ENCODE data around the gene CHCHD1. TPM values are rescaled to one million over a fixed set of nuclear protein-coding genes. Genes with fewer than 3 reads are reported as not detected.

Gene CHCHD1
- polyA plus RNA-seq, 2 of the 4 experiments (the other 2 are of a cell fraction), result 75.4 to 80.6 TPM

DNA sequence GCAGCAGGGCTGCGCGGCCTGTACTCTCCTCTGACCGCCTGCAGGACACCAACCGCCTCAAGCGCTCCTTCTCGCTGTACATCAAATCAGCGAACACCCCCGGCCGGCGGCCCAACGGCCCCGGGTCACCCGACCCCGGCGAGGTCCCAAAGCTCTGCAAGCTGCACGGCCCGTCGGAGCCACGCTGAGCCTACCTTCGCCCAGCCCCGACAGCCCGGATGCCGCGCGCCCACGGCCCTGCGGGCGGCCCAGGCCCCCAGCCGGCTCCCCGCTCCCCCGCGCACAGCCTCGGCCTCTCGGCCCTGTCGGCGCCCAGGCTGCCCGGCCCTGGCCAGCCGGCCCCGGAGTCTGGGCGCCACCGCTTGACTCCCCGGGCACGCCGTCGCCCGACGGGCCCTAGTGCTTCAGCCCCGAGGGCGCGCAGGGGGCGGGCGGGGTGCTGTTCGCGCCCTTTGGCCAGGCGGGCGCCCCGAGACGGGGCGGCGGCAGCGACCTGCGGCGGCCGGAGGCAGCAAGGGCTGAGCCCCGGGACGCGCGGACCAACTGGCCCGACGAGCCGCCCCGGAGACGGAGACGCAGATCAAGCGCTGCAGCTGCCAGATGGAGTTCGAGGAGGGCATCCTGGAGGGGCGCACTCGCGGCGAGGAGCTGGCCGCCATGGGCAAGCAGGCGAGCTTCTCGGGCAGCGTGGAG lies 48.8 kb upstream of the CHCHD1 start:
- Histone ChIP-seq H3K4me1 (peaks cover 10% of the 10 kb centered on the region), H3K27ac (no peak overlapping the region), H3K4me2 (no peak overlapping the region), H3K9me3 (no peaks in the 10 kb centered on the region), H3K4me3 (no peak overlapping the region)
- 96% methylated on average over 59 of the region's 84 CpGs for WGBS (ENCODE audit: missing lambda C conversion rate)
- no peak for FAIRE-seq
- DNase-seq (ENCODE audit: low read depth in 1 of 2, low spot score in 1 of 2), result no peak
- TF ChIP-seq, protein P1, sequence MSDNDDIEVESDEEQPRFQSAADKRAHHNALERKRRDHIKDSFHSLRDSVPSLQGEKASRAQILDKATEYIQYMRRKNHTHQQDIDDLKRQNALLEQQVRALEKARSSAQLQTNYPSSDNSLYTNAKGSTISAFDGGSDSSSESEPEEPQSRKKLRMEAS (IDR thresholded peaks at IDR 0.05), result no peak
- TF ChIP-seq SMC3 (IDR thresholded peaks at IDR 0.05) (no peak), RFX5 (IDR thresholded peaks at IDR 0.05) (no peak), TFCP2L1 (CRISPR knock-in tag; IDR thresholded peaks at IDR 0.05) (no peak), NFE2L2 (conservative IDR thresholded peaks at IDR 0.05; ENCODE audit: low read length) (no peak), RNF2 (IDR thresholded peaks at IDR 0.05; ENCODE audit: borderline replicate concordance, low read depth) (no peak), CBX2 (IDR thresholded peaks at IDR 0.05; ENCODE audit: borderline replicate concordance, low read depth) (no peak), JUN (IDR thresholded peaks at IDR 0.05) (no peak)
- TF ChIP-seq, protein P2, sequence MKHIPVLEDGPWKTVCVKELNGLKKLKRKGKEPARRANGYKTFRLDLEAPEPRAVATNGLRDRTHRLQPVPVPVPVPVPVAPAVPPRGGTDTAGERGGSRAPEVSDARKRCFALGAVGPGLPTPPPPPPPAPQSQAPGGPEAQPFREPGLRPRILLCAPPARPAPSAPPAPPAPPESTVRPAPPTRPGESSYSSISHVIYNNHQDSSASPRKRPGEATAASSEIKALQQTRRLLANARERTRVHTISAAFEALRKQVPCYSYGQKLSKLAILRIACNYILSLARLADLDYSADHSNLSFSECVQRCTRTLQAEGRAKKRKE (CRISPR knock-in tag; IDR thresholded peaks at IDR 0.05; ENCODE audit: low read depth), result no peak
- TF ChIP-seq, protein P3, sequence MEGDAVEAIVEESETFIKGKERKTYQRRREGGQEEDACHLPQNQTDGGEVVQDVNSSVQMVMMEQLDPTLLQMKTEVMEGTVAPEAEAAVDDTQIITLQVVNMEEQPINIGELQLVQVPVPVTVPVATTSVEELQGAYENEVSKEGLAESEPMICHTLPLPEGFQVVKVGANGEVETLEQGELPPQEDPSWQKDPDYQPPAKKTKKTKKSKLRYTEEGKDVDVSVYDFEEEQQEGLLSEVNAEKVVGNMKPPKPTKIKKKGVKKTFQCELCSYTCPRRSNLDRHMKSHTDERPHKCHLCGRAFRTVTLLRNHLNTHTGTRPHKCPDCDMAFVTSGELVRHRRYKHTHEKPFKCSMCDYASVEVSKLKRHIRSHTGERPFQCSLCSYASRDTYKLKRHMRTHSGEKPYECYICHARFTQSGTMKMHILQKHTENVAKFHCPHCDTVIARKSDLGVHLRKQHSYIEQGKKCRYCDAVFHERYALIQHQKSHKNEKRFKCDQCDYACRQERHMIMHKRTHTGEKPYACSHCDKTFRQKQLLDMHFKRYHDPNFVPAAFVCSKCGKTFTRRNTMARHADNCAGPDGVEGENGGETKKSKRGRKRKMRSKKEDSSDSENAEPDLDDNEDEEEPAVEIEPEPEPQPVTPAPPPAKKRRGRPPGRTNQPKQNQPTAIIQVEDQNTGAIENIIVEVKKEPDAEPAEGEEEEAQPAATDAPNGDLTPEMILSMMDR (IDR thresholded peaks at IDR 0.05), result no peak
- no peak for ATAC-seq
- ChIA-PET POLR2A (interaction anchor here (0.6 kb wide), 1 partner anchor 52 kb away, joined by 3 read pairs; the partner anchor contains the start of gene ZSWIM8), CTCF (interaction anchor here (0.6 to 1.0 kb wide), 2 partner anchors 79 to 106 kb away, joined by 3 read pairs; no protein-coding TSS in a partner anchor)

DNA sequence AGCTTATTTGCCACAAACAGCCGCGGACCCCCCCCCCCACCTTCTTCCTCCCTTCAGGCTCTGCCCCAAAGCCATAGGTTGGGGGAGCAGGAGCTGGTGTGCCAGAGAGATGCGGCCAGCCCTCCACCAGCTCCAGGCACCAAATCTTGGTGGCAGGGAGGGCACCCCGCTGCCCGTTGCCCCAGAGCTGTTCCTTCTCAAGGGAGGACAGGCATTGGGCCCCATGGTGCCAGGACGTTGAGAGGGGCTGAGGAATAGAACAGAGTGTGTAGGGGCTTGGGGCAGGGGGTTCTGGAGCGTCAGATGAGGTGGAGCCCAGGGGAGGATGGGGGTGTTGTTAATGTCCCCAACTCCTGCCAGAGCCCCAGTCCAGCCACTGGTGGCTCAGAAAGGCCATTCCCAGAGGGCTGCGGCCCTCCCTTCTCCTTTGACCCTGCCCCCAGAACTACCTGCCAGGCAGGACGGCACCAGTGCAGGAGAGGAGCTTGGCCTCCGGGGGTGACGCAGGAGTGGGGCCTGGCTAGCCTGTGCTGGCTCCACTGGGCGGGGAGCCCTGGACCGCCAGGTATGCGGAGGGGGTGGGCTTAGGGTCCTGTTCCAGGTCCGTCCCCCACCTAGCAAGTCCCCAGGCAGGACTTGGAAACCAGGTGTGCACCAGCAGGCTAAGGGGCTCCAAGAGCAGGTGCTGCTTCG lies 47.7 kb upstream of the CHCHD1 start:
- WGBS (ENCODE audit: missing lambda C conversion rate), result 85% methylated on average over 11 of the region's 16 CpGs
- H3K4me1 ChIP-seq, result peaks cover 7% of the 10 kb centered on the region
- no peak overlapping the region for H3K4me2 ChIP-seq
- DNase-seq (ENCODE audit: low read depth in 1 of 2, low spot score in 1 of 2), result no peak
- no peak for ATAC-seq
- POLR2A ChIA-PET, result interaction anchor here (0.6 kb wide), 2 partner anchors 38 to 51 kb away, joined by 3 to 5 read pairs; partner anchors contain the start of gene ZSWIM8
- no peak for FAIRE-seq
- CTCF ChIA-PET, result interaction anchor here (0.6 to 1.0 kb wide), 2 partner anchors 80 to 107 kb away, joined by 3 read pairs; no protein-coding TSS in a partner anchor
- H3K4me3 ChIP-seq, result no peak overlapping the region
- H3K27ac ChIP-seq, result no peak overlapping the region
- TF ChIP-seq ESRRA (IDR thresholded peaks at IDR 0.05; ENCODE audit: borderline replicate concordance, low read length) (no peak), CHD4 (IDR thresholded peaks at IDR 0.05; ENCODE audit: borderline replicate concordance) (no peak), RAD21 (conservative IDR thresholded peaks at IDR 0.05 in 1 of 2, IDR thresholded peaks at IDR 0.05 in 1 of 2) (no peak), EP300 (IDR thresholded peaks at IDR 0.05) (no peak), KDM1A (IDR thresholded peaks at IDR 0.05; ENCODE audit: low read depth) (no peak), POLR2AphosphoS2 (conservative IDR thresholded peaks at IDR 0.05; ENCODE audit: low read length) (no peak), CBX2 (IDR thresholded peaks at IDR 0.05; ENCODE audit: borderline replicate concordance, low read depth) (no peak), PHF8 (IDR thresholded peaks at IDR 0.05; ENCODE audit: borderline replicate concordance, low read depth) (no peak), HEYL (CRISPR knock-in tag; IDR thresholded peaks at IDR 0.05) (no peak)
- TF ChIP-seq, protein P4, sequence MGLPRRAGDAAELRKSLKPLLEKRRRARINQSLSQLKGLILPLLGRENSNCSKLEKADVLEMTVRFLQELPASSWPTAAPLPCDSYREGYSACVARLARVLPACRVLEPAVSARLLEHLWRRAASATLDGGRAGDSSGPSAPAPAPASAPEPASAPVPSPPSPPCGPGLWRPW (IDR thresholded peaks at IDR 0.05), result no peak
- TF ChIP-seq, protein P5, sequence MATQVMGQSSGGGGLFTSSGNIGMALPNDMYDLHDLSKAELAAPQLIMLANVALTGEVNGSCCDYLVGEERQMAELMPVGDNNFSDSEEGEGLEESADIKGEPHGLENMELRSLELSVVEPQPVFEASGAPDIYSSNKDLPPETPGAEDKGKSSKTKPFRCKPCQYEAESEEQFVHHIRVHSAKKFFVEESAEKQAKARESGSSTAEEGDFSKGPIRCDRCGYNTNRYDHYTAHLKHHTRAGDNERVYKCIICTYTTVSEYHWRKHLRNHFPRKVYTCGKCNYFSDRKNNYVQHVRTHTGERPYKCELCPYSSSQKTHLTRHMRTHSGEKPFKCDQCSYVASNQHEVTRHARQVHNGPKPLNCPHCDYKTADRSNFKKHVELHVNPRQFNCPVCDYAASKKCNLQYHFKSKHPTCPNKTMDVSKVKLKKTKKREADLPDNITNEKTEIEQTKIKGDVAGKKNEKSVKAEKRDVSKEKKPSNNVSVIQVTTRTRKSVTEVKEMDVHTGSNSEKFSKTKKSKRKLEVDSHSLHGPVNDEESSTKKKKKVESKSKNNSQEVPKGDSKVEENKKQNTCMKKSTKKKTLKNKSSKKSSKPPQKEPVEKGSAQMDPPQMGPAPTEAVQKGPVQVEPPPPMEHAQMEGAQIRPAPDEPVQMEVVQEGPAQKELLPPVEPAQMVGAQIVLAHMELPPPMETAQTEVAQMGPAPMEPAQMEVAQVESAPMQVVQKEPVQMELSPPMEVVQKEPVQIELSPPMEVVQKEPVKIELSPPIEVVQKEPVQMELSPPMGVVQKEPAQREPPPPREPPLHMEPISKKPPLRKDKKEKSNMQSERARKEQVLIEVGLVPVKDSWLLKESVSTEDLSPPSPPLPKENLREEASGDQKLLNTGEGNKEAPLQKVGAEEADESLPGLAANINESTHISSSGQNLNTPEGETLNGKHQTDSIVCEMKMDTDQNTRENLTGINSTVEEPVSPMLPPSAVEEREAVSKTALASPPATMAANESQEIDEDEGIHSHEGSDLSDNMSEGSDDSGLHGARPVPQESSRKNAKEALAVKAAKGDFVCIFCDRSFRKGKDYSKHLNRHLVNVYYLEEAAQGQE (IDR thresholded peaks at IDR 0.05), result no peak
- H3K9me3 ChIP-seq, result no peaks in the 10 kb centered on the region

Measured in A549 (cell line).